CD14-positive monocyte (primary cell): ENCODE data around the gene SNX30. TPM values are rescaled to one million over a fixed set of nuclear protein-coding genes. Genes with fewer than 3 reads are reported as not detected.
A peak's percentile ranks its signal among the peaks of the same experiment; 100 is the strongest.

ENCODE experiments used
- DNase-seq, 3 donors: peaks; one replicate each; pipeline ENCODE4 v3.0.0-alpha.2; 2011 to 2022
- H2AFZ ChIP-seq: 2 replicates; pipeline ENCODE4 v1.6.0; 2012; ENCODE audit warnings: mild to moderate bottlenecking, low read depth, low read length, inconsistent platforms; ENCODE audit not compliant: insufficient read depth, poor library complexity, severe bottlenecking
- H3K27ac ChIP-seq, 2 donors: 1 replicate in 1 of 2; 2 replicates in 1 of 2; pipeline ENCODE4 v1.5.1; 2012 to 2013; ENCODE audit warnings: low read length in 2 of 2, control low read depth in 1 of 2, inconsistent platforms in 1 of 2, low read depth in 1 of 2, mild to moderate bottlenecking in 1 of 2
- H3K27me3 ChIP-seq, 2 donors: one replicate each; pipeline versions ENCODE4 v1.6.0 to v1.6.1; 2011 to 2013; ENCODE audit warnings: low read length in 2 of 2; ENCODE audit not compliant: control insufficient read depth in 2 of 2, insufficient read depth in 2 of 2
- H3K36me3 ChIP-seq, 2 donors: replicated peaks in 1 of 2; 1 replicate in 1 of 2; 2 replicates in 1 of 2; pipeline versions ENCODE4 v1.5.1 to v1.6.1; 2012 to 2013; ENCODE audit warnings: low read length in 2 of 2, control low read depth in 1 of 2, inconsistent platforms in 1 of 2, mild to moderate bottlenecking in 1 of 2; ENCODE audit not compliant: insufficient read depth in 2 of 2, control insufficient read depth in 1 of 2
- H3K4me1 ChIP-seq, 2 donors: 1 replicate in 1 of 2; 2 replicates in 1 of 2; pipeline versions ENCODE4 v1.5.1 to v1.6.1; 2012 to 2013; ENCODE audit warnings: low read length in 2 of 2, control low read depth in 1 of 2, inconsistent platforms in 1 of 2, mild to moderate bottlenecking in 1 of 2, moderate library complexity in 1 of 2; ENCODE audit not compliant: insufficient read depth in 2 of 2, control insufficient read depth in 1 of 2
- H3K4me2 ChIP-seq: replicated peaks from 2 replicates; pipeline ENCODE3; 2012; ENCODE audit warnings: low read length, moderate library complexity, mild to moderate bottlenecking; ENCODE audit not compliant: poor library complexity, severe bottlenecking; ENCODE audit errors: extremely low read depth
- H3K4me3 ChIP-seq, 3 experiments: fragments of 200-600 bp in 1 of 3; sonication (generic) in 1 of 3; replicated peaks in 1 of 3; 1 replicate in 2 of 3; 2 replicates in 1 of 3; pipeline ENCODE4 v1.5.1; 2011 to 2013; ENCODE audit warnings: low read length in 3 of 3, mild to moderate bottlenecking in 3 of 3, control low read depth in 2 of 3, low read depth in 2 of 3, inconsistent platforms in 1 of 3, moderate library complexity in 1 of 3
- H3K79me2 ChIP-seq: 2 replicates; pipeline ENCODE4 v1.6.0; 2012; ENCODE audit warnings: mild to moderate bottlenecking, control low read depth, inconsistent platforms, low read length, moderate library complexity; ENCODE audit not compliant: insufficient read depth
- H3K9ac ChIP-seq: 2 replicates; pipeline ENCODE4 v1.6.0; 2017; ENCODE audit warnings: low read length, mild to moderate bottlenecking; ENCODE audit not compliant: insufficient read depth, poor library complexity, severe bottlenecking
- H3K9me3 ChIP-seq, 2 donors: replicated peaks in 1 of 2; 1 replicate in 1 of 2; 2 replicates in 1 of 2; pipeline versions ENCODE4 v1.5.1 to v1.6.1; 2012 to 2013; ENCODE audit warnings: low read length in 2 of 2, control low read depth in 1 of 2; ENCODE audit not compliant: control insufficient read depth in 1 of 2, insufficient read depth in 1 of 2
- H4K20me1 ChIP-seq: 2 replicates; pipeline ENCODE4 v1.6.0; 2012; ENCODE audit warnings: mild to moderate bottlenecking, low read length, control low read depth, moderate library complexity; ENCODE audit not compliant: insufficient read depth
- H3K27ac Mint-ChIP-seq, 7 donors: one replicate each; pipeline ENCODE4 v1.8.0; 2020; ENCODE audit warnings: mild to moderate bottlenecking in 7 of 7, mixed read lengths in 7 of 7, moderate library complexity in 6 of 7, inconsistent platforms in 2 of 7
- H3K27me3 Mint-ChIP-seq, 3 donors: one replicate each; pipeline ENCODE4 v1.8.0; 2021 to 2022; ENCODE audit warnings: low read depth in 3 of 3, mild to moderate bottlenecking in 3 of 3, mixed read lengths in 3 of 3, moderate library complexity in 3 of 3, inconsistent platforms in 1 of 3
- H3K36me3 Mint-ChIP-seq, 2 donors: one replicate each; pipeline ENCODE4 v1.8.0; 2020; ENCODE audit warnings: mixed read lengths in 2 of 2, inconsistent platforms in 1 of 2, mild to moderate bottlenecking in 1 of 2
- H3K4me1 Mint-ChIP-seq: one replicate; pipeline ENCODE4 v1.8.0; 2020; ENCODE audit warnings: mild to moderate bottlenecking, mixed read lengths
- H3K4me3 Mint-ChIP-seq, 2 donors: one replicate each; pipeline ENCODE4 v1.8.0; 2020; ENCODE audit warnings: mild to moderate bottlenecking in 2 of 2, mixed read lengths in 2 of 2, moderate library complexity in 1 of 2
- H3K9me3 Mint-ChIP-seq, 7 donors: one replicate each; pipeline ENCODE4 v1.8.0; 2020 to 2022; ENCODE audit warnings: mixed read lengths in 7 of 7, mild to moderate bottlenecking in 6 of 7, moderate library complexity in 6 of 7, inconsistent platforms in 2 of 7
- CTCF ChIP-seq: fragments of 200-600 bp; IDR thresholded peaks from one replicate; pipeline ENCODE4 v1.8.0; 2022; ENCODE audit warnings: antibody characterized with exemption, mild to moderate bottlenecking
- WGBS: methylation state at CpG from one replicate; pipeline ENCODE4 v1.1.5; 2013; ENCODE audit warnings: missing lambda C conversion rate; ENCODE audit not compliant: insufficient coverage; 5-methylcytosine and 5-hydroxymethylcytosine counted together
- intact Hi-C, 2 donors: fragments of 100-400 bp; cut with micrococcal nuclease; formaldehyde crosslinking; loops; one replicate each; pipeline versions ENCODE4 v1.15.0 to v1.15.1; 2023
- polyA plus RNA-seq, 3 donors: library from polyadenylated mRNA; depleted of rRNA in 1 of 3; unstranded in 2 of 3; stranded (reverse) in 1 of 3; fragments of 300-500 nt in 2 of 3; fragments of >200 nt in 1 of 3; fragmentation: Illumina TruSeq in 2 of 3; gene quantifications; 1 replicate in 2 of 3; 2 replicates in 1 of 3; pipeline ENCODE4 v1.2.3, GENCODE V29; 2012 to 2021

SNX30 gene
- polyA plus RNA-seq, 3 donors, result 10.3 to 31.3 (median 10.4) TPM

- no peak overlapping the region for H2AFZ ChIP-seq
- H3K9ac ChIP-seq, result no peak overlapping the region
- H3K27ac ChIP-seq, result peak overlapping the region in 1 of 2 donors; percentile 48
- intact Hi-C loops, result loop anchor here (2.0 to 5.0 kb wide), 3 partner anchors 40 to 135 kb away; partner anchors contain the start of gene SNX30 (in 1 of the 2)
- H3K4me2 ChIP-seq, result peak overlapping the region; percentile 88
- H3K9me3 Mint-ChIP-seq, result peaks cover 0 to 3% (median 0%) of the 10 kb centered on the region in 7 donors
- H3K27me3 Mint-ChIP-seq, result peaks cover 1 to 9% (median 6%) of the 10 kb centered on the region in 3 donors
- H3K4me1 ChIP-seq, result peaks cover 55 to 67% of the 10 kb centered on the region in 2 donors
- H3K4me3 Mint-ChIP-seq, result peak overlapping the region; percentile 94 to 98
- 61% methylated on average over 3 of the region's 5 CpGs for WGBS
- peaks cover 42 to 50% of the 10 kb centered on the region in 2 donors for H3K36me3 ChIP-seq
- H3K4me1 Mint-ChIP-seq, result peaks cover 60% of the 10 kb centered on the region
- no peaks in the 10 kb centered on the region for H3K27me3 ChIP-seq
- peak overlapping the region; percentile 60 to 87 (median 75) for H3K27ac Mint-ChIP-seq
- H3K79me2 ChIP-seq, result peaks cover 37% of the 10 kb centered on the region
- H3K9me3 ChIP-seq, result no peaks in the 10 kb centered on the region
- peaks cover 67 to 76% of the 10 kb centered on the region in 2 donors for H3K36me3 Mint-ChIP-seq
- TF ChIP-seq CTCF, result peak; percentile 83
- H4K20me1 ChIP-seq, result peaks cover 60% of the 10 kb centered on the region
- peak; percentile 80 to 84 (median 84) for DNase-seq
- peak overlapping the region in 1 of 3 experiments; percentile 92 for H3K4me3 ChIP-seq
These were observed 136.8 kb downstream of the SNX30 start for GRCh38 chr9:112887381-112887780.

GRCh38 chr9:112890106-112891081, 139.8 kb downstream of the SNX30 start, which contains the start of gene SLC46A2:
TSS of gene SLC46A2 (minus strand) at chr9:112890876. CDS start at chr9:112890681, 195 bp downstream.
- peak within 1 kb of the TSS; percentile 88 for H3K4me2 ChIP-seq
- H3K4me1 ChIP-seq, result peaks cover 84 to 93% of the 10 kb centered on the region in 2 donors
- 16% methylated on average over 78 of the region's 78 CpGs for WGBS
- H3K4me3 ChIP-seq, result peak within 1 kb of the TSS; percentile 74 to 92 (median 81)
- H3K27me3 ChIP-seq, result no peaks in the 10 kb centered on the region
- Mint-ChIP-seq H3K4me1 (peaks cover 83% of the 10 kb centered on the region), H3K27me3 (peaks cover 1 to 9% (median 6%) of the 10 kb centered on the region in 3 donors), H3K9me3 (peaks cover 0 to 3% (median 0%) of the 10 kb centered on the region in 7 donors), H3K36me3 (peaks cover 37 to 46% of the 10 kb centered on the region in 2 donors), H3K27ac (peak within 1 kb of the TSS; percentile 86 to 100 (median 90)), H3K4me3 (peak within 1 kb of the TSS; percentile 94 to 98)
- TF ChIP-seq CTCF, result no peak
- no peaks in the 10 kb centered on the region for H3K9me3 ChIP-seq
- H3K36me3 ChIP-seq, result peaks cover 17 to 19% of the 10 kb centered on the region in 2 donors
- peak within 1 kb of the TSS; percentile 80 for H3K9ac ChIP-seq
- H2AFZ ChIP-seq, result peak within 1 kb of the TSS; percentile 78
- DNase-seq, result peak; percentile 54 to 65 (median 59)
- peaks cover 37% of the 10 kb centered on the region for H3K79me2 ChIP-seq
- intact Hi-C loops, result loop anchor here in 1 of 2 donors (10.0 kb wide), 1 partner anchor 176 kb away; the partner anchor contains the start of gene INIP
- peak within 1 kb of the TSS; percentile 57 to 96 for H3K27ac ChIP-seq
- peaks cover 37% of the 10 kb centered on the region for H4K20me1 ChIP-seq
